WI38 (cell line): ENCODE measurements around the gene ATG12.
"Not testable (repeated sequence)": the region's sequence is repeated elsewhere in the genome, so short reads cannot be mapped to it uniquely, and the experiment has no call there.

Experiments
- H3K4me3 ChIP-seq: 2 replicates; pipeline ENCODE4 v1.5.1; 2011; ENCODE audit warnings: low read depth, mild to moderate bottlenecking, control low read depth, low read length
- CTCF ChIP-seq: IDR thresholded peaks from 2 replicates; pipeline ENCODE4 v1.5.1; 2012; ENCODE audit warnings: low read depth, mild to moderate bottlenecking, control low read depth, low read length

Gene ATG12

GRCh38 chr5:115812372-115812771 is 29.0 kb downstream of the ATG12 start:
- H3K4me3 ChIP-seq: no peak overlapping the region
- no peak for TF ChIP-seq CTCF

GRCh38 chr5:115811406-115811805 is 30.0 kb downstream of the ATG12 start:
- no peak for TF ChIP-seq CTCF

GRCh38 chr5:115810761-115811160 is 30.6 kb downstream of the ATG12 start:
- no peak overlapping the region for H3K4me3 ChIP-seq
- TF ChIP-seq CTCF: no peak

More at GRCh38 chr5:115811406-115811805, 30.0 kb downstream of the ATG12 start:
- no peak overlapping the region for H3K4me3 ChIP-seq

DNA sequence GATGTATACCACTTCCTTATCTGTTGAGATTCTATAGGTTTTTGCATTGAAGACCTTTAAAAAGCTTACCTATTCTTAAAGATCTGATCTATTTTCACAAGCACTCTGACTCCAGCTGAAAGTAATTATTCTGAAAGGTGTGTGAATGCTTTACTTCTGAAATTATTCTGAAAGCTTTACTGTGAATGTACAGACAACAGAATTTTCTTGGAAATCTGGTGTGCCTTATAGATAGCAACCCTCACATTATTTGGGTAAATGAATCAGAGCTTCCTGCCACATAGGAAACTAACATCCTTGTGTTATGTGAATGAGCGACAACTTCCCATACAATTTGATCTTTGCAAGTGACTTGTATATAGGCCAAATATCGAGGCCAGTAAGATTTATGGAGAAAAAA is 31.4 kb downstream of the ATG12 start:
- TF ChIP-seq CTCF: no peak

DNA sequence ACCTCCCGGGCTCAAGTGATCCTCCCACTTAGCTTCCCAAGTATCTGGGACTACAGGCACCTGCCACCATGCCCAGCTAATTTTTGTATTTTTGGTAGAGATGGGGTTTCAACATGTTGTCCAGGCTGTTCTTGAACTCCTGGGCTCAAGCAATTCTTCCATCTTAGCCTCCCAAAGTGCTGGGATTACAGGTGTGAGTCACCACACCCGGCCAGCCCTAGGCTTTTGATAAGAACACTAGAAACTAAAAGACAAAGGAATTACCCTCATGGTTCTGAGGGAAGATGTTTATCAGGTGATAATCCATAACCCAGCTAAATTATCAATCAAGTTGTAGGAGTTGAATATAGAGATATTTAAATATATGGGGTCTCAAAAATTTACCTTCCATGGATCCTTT is 33.3 kb downstream of the ATG12 start:
- H3K4me3 ChIP-seq: not testable (repeated sequence)

More for the DNA sequence above, 31.4 kb downstream of the ATG12 start:
- no peak overlapping the region for H3K4me3 ChIP-seq

DNA sequence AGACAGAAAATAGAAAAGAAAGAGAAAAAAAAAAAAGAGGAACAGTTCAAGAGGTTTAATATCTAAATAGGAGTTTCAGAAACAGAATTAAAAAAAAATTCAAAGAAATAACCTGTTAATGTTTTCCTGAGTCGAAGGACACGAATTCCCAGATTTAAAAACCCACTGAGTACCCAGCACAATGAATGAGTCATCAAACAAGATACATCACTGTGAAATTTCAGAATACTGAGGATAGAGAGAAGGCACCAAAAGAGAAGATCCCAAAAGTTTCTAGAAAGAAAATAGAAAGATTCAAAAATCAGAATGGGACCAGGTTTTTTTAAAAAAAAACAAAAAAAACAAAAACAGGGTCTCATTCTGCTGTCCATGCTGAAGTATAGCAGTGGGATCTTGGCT is 33.7 kb downstream of the ATG12 start:
- TF ChIP-seq CTCF: no peak
- H3K4me3 ChIP-seq: no peak overlapping the region

DNA sequence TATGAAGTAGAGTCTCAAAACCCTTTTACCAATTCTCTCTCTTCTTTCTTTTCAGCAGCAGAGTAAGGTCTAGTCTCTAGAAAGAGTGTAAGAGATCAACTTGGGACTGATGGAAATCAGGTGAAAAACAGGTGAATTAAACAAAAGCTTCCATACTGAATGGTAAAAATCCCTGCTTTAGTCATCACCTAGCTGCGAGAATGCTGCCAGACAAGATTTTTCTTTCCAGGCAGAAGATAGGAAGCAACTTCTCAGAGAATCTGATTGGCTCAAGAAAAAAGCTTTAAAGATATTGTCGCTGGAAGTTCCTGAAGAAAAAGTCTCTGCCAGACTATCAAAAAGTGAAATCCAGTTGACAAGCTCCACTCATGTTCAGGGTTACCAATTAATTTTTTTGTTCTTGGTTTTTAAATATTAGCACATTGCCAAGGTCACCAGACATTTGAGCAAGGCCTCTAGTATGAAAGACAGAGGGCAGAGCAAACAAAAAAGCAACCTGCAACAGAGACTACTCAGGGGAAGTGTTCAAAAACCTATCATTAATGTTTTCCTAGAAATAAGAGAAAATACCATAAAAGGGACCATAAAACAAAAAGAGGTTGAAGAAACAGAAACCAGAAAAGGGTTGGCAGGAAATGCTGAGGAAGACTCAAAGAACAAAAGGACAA is 34.2 kb downstream of the ATG12 start:
- TF ChIP-seq CTCF: no peak
- H3K4me3 ChIP-seq: no peak overlapping the region

- no peak overlapping the region for H3K4me3 ChIP-seq
- no peak for TF ChIP-seq CTCF
Measured at GRCh38 chr5:115801984-115802383, 39.4 kb downstream of the ATG12 start.
